Choroid plexus epithelial cell (primary cell): ENCODE data around the gene CCDC134.

Source experiments
- DNase-seq: peaks from one replicate; pipeline ENCODE4 v3.0.0-alpha.2; 2010; ENCODE audit warnings: low read depth
- H3K4me3 ChIP-seq: 2 replicates; pipeline ENCODE4 v1.5.1; 2011; ENCODE audit warnings: low read depth, mild to moderate bottlenecking, control low read depth, low read length, moderate library complexity
- TF ChIP-seq, protein P1 (sequence below): conservative IDR thresholded peaks from 2 replicates; pipeline ENCODE4 v1.5.1; 2011; ENCODE audit warnings: low read depth, mild to moderate bottlenecking, control low read depth, inconsistent platforms, low read length, moderate library complexity

CCDC134 gene

DNA sequence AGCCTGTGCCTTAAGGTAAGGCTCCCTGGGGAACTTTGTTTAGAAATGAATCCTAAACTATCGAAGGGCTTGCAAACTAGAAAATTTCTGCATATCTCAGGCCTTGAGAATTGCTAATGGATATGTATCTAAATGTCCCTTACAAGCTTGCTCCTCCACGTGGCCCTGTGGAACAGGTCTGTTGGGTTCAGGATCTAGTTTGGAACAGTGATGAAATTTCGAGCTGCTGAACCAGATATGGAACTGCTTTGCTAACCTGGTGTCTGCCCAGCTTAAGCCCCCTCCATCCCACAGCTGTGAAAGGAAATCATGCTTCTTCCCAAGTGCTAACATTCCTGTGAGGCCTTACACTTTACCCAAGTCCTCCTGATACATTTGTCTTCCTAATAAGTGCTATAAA is 44.0 kb downstream of the CCDC134 start:
- H3K4me3 ChIP-seq = no peak overlapping the region
- TF ChIP-seq, protein P1, sequence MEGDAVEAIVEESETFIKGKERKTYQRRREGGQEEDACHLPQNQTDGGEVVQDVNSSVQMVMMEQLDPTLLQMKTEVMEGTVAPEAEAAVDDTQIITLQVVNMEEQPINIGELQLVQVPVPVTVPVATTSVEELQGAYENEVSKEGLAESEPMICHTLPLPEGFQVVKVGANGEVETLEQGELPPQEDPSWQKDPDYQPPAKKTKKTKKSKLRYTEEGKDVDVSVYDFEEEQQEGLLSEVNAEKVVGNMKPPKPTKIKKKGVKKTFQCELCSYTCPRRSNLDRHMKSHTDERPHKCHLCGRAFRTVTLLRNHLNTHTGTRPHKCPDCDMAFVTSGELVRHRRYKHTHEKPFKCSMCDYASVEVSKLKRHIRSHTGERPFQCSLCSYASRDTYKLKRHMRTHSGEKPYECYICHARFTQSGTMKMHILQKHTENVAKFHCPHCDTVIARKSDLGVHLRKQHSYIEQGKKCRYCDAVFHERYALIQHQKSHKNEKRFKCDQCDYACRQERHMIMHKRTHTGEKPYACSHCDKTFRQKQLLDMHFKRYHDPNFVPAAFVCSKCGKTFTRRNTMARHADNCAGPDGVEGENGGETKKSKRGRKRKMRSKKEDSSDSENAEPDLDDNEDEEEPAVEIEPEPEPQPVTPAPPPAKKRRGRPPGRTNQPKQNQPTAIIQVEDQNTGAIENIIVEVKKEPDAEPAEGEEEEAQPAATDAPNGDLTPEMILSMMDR = no peak
- DNase-seq = no peak

DNA sequence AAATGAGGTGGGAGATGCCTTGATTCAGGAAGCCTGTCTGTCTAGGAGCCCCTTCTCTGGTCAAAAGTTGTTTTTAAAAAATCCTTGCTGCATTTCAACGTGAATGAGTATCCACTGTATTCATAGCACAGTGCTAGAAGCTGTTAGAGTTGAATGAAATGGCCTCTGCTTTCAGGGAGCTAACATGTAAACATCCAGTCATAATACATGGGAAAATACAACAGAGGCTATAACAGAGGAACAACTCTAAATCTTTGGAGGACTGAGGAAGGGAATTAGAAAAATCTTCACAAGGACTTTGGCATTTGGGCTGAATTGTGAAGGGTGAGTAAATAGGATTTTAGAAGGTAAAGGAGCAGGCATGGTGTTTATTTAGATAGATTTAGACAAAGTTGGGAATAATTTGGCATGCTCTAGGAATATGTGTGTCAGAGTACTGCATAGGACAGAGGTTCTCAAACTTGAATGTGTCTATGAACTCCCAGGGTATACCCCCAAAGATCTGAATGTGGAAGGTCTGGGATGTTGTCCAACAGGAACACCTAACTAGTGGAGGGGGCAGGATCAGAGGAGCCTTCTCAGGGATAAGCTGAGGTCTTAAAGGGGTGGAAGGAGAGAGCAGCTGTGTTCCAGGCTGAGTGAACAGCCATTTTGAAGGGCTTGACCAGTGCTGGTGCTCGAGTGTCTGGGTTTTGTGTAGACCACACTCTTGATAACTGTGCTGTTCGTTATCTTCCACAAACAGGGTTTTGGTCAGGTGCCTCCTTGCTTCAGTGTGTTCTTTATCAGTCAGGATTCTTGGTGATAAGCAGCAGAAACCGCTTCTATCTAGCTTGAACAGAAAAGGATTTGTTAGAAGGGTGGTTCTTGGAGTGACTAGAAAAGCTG is 45.1 kb downstream of the CCDC134 start:
- no peak overlapping the region for H3K4me3 ChIP-seq
- TF ChIP-seq, protein P1 = no peak
- no peak for DNase-seq

DNA sequence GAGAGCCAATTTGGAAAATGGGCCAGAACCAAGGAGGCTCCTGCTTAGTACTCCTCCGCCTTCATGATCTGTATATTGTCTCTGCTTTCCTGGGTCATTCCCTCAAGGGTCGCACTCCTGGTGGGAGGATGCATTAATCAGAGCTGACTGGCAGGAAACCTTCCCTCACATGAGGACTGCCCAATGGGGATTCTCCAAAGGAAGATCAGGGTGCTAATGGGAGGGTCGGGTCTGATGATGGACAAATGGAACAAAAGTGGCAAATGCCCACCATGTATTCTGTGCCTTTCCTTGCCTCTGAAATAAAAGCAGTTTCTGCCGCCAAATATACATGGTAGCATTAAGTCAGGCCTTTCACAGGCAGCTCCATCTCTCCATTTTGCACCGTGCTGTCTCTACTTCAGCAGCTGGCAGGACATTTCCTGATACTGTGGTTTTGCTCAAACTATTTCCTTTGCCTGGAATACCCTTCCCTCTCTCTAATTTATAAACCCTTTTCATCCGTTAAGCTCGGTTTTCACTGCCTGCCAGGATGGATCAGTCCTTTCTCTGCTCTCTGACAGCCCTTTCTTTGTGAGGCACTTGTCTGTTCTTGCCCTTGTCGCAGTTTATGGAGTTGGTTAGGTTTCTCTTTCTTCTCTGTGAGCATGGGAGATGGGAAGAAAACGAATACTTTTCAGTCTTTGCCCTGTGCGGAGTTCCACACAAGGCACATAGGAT is 45.9 kb downstream of the CCDC134 start:
- no peak for DNase-seq
- no peak overlapping the region for H3K4me3 ChIP-seq
- TF ChIP-seq, protein P1 = no peak

DNA sequence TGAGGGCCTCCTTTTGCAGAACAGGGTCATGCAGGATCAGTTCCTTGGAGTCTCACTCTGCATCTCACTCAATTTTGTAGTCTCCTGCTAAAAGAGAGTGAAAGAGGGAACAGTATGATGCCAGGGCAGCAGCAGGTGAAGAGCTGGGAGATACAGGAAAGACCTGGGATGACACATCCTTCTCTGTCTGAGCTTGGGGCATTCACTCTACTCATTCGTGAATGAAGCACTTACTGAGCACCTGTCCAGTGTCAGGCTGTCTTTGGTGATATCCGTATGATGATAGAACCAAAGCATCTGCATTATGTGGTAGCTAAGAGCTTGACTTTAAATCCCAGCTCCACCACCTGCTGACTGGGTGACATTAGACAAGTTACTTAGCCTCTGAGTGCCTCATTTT is 46.8 kb downstream of the CCDC134 start:
- TF ChIP-seq, protein P1 = no peak
- no peak overlapping the region for H3K4me3 ChIP-seq
- DNase-seq = no peak

DNA sequence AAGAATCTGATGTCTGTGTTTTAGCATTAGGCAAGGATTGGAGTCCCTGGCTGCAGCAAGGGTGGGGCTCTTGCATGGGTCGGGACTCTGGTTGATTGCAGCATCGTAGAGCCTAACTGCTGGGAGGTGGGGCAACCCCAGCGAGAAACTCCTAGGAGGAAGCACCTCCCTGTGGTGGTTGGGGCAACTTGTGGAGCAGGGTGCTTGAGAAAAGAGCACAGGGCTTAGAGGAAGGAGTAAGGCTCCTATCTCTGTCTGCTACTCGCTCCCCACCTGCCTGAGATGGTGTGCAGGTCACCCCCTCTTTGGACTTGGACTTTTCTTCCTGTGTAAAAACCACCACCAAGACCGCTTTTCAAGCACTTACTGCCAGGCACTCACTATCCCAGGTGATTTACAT is 48.0 kb downstream of the CCDC134 start:
- TF ChIP-seq, protein P1 = no peak
- no peak for DNase-seq

DNA sequence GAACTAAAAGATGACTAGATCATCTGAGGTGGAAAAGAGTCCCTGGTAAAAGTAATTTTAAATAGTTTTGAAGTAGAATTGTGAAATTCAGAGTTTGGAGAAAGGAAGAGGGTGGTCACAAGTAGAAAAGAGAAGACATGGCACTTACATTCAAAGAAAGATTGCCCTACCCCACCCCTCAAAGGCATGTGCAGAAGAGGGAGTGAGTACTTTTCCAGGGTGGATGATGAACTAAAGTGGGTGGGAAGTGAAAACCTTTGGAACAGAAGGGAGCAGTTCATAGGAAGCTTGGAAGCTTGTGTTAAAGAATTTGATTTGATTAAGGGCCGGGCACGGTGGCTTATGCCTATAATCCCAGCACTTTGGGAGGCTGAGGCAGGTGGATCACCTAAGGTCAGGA is 56.0 kb downstream of the CCDC134 start:
- TF ChIP-seq, protein P1 = no peak
- DNase-seq = no peak
- no peak overlapping the region for H3K4me3 ChIP-seq

More for the DNA sequence above, 48.0 kb downstream of the CCDC134 start:
- H3K4me3 ChIP-seq = no peak overlapping the region
